Right ventricle myocardium inferior (tissue), 1 donor: Measurements from ENCODE around the gene TOM1L2. TPM values are rescaled to one million over a fixed set of nuclear protein-coding genes. Genes with fewer than 3 reads are reported as not detected.
A peak's percentile ranks its signal among the peaks of the same experiment; 100 is the strongest.

Experiments
- ATAC-seq: fragments of 200-7000 bp; cut with Tn5 transposase; one replicate; pipeline ENCODE4 v1.9.1; 2020; ENCODE audit warnings: mild to moderate bottlenecking, moderate library complexity
- DNase-seq: peaks from one replicate; pipeline ENCODE4 v3.0.0; 2021; ENCODE audit errors: missing footprints
- intact Hi-C: fragments of 100-400 bp; cut with DNase I; formaldehyde crosslinking; loops from one replicate; pipeline ENCODE4 v1.11.0; 2022
- microRNA-seq: library from miRNA; unstranded; fragments of <30 nt; microRNA quantifications from one replicate; pipeline ENCODE4 v1.2.0, GENCODE V29; 2020
- total RNA-seq: library from RNA; stranded (reverse); fragmentation: NEBNext Ultra II Directional; extraction: Animal tissue kit (Norgen Biotek cat#: 25700); gene quantifications from one replicate; pipeline ENCODE4 v1.2.1, GENCODE V29; 2021
- donor health status: DM: no; HTN: yes; CAD: no; lungs with severe emphysema.

Gene TOM1L2
- total RNA-seq, 1 donor from 2014 or later, result 246 TPM

DNA sequence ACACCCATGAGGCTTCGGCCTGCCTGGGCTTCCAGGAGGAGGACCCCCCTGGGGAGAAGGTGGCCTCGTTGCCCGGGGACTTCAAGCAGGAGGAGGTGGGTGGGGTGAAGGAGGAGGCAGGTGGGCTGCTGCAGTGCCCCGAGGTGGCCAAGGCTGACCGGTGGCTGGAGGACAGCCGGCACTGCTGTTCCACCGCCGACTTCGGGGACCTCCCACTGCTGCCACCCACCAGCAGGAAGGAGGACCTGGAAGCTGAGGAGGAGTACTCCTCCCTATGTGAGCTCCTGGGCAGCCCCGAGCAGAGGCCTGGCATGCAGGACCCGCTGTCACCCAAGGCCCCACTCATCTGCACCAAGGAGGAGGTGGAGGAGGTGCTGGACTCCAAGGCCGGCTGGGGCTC lies 176.9 kb downstream of the TOM1L2 start:
- ATAC-seq (no peak), DNase-seq (no peak)
- intact Hi-C loops, result no loop called here

DNA sequence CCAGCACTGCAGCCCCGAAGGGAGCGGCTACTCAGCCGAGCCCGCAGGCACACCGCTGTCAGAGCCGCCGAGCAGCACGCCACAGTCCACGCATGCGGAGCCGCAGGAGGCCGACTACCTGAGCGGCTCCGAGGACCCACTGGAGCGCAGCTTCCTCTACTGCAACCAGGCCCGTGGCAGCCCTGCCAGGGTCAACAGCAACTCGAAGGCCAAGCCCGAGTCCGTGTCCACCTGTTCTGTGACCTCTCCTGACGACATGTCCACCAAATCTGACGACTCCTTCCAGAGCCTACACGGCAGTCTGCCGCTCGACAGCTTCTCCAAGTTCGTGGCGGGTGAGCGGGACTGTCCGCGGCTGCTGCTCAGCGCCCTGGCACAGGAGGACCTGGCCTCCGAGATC lies 177.8 kb downstream of the TOM1L2 start:
- no peak for ATAC-seq
- no peak for DNase-seq
- intact Hi-C loops, result no loop called here

Small RNA genes lying within 50 kb of the gene (microRNA-seq; reads per million reads assigned to microRNA genes)
- 31.4 reads per million, percentile 39 among the genes with 10 or more reads in this experiment for gene MIR33B
- not detected for gene MIR6777

Other genes starting within 250 kb of the TOM1L2 start
- 18.9 TPM for gene SREBF1, start 135.4 kb downstream of the TOM1L2 start, total RNA-seq
- 1.6 TPM for gene DRC3, start 462 bp upstream of the TOM1L2 start, total RNA-seq
- gene ATPAF2, start 66.8 kb upstream of the TOM1L2 start, total RNA-seq, result 34.9 TPM
- 20.1 TPM for gene GID4, start 67.0 kb upstream of the TOM1L2 start, total RNA-seq
- gene DRG2, start 115.5 kb upstream of the TOM1L2 start, total RNA-seq, result 18.8 TPM
- gene MYO15A, start 136.4 kb upstream of the TOM1L2 start, total RNA-seq, result 0.51 TPM
- gene ALKBH5, start 211.4 kb upstream of the TOM1L2 start, total RNA-seq, result 183 TPM